ENCODE results near the gene SUPT20H. TPM values are rescaled to one million over a fixed set of nuclear protein-coding genes. Genes with fewer than 3 reads are reported as not detected.
"Not testable (repeated sequence)": the region's sequence is repeated elsewhere in the genome, so short reads cannot be mapped to it uniquely, and the experiment has no call there.

Gene SUPT20H
- total and polyA plus RNA-seq, 4 experiments from 2014 or later = 59.9 to 105 (median 85.1) TPM

DNA sequence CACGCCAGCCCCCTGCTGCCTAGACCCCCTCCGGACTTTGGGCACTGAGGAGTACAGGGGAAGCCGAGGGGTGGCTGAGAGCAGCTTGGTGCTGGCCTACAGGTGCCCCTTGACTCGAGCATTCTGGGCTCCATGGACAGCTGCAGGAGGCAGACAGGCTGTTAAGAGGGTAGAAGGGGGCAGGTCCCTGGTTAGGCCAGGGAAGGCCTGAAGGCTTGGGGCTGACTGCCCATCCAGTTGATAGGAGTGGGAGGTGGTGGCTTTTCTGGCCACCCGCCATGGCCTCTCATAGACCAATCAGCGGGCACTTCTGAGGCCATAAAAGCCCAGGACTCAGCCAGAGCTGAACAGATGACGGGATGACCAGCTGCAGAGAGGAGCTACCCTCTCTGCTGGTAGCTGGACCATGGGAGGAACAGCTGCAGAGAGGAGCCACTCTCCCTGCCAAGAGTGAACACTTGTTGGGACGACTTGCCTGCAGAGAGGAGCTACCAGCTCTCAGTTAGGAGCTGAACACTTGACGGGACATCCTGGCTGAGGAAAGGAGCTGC, 10.7 kb upstream of the SUPT20H start:
- no peaks in the 10 kb centered on the region for H3K4me1 ChIP-seq (ENCODE audit: insufficient read depth, low read length)
- Mint-ChIP-seq H3K4me1 (no peaks in the 10 kb centered on the region), H3K27me3 (peaks cover 0 to 3% of the 10 kb centered on the region in 2 donors), H3K27ac (no peak overlapping the region), H3K4me3 (no peak overlapping the region), H3K36me3 (no peaks in the 10 kb centered on the region), H3K9me3 (no peaks in the 10 kb centered on the region)
- POLR2A ChIA-PET (ENCODE audit: partially characterized antibody) = interaction anchor here (1.2 to 1.6 kb wide), 2 partner anchors 12 to 71 kb away, joined by 3 to 8 read pairs; partner anchors contain the start of gene ALG5
- CTCF ChIA-PET (ENCODE audit: partially characterized antibody) = no interaction called here
- no peak overlapping the region for H3K4me3 ChIP-seq (ENCODE audit: low read length in 2 of 2)
- H3K9me3 ChIP-seq (ENCODE audit: control insufficient read depth in 1 of 2, low read length in 2 of 2) = no peaks in the 10 kb centered on the region
- no peak for DNase-seq
- no peaks in the 10 kb centered on the region for H3K27me3 ChIP-seq (ENCODE audit: insufficient read depth, low read length)
- intact Hi-C loops (cut with micrococcal nuclease) = loop anchor here (10.0 kb wide), 1 partner anchor 1695 kb away; no protein-coding TSS in a partner anchor
- H3K36me3 ChIP-seq (ENCODE audit: insufficient read depth, low read length) = no peaks in the 10 kb centered on the region
- no peak overlapping the region for H3K27ac ChIP-seq (ENCODE audit: low read depth, low read length)

DNA sequence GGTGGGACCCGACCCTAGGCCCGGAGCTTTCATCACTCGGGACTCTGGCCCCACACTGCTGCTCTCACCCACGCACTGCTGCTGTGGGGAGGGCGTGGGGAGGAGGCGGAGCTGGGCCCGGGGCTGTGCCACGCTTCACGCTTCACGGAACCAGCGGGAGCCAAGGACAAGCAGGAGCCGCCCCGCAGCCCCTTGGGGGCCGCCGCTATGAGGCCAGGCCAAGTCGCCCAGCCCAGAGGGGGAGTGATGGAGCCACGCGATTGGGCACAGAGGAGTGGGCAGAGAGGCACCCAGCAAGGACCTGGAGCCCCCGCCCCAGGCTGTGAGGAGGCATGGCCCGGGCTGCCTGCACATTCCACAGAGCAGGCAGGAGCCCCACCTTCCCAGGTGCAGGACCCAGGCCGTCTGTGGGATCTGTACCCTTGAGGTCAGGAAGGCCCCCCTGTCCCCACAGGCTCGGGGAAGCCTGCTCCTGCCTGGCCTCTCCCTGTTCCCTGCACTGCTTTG, 10.2 kb upstream of the SUPT20H start:
- Mint-ChIP-seq H3K4me1 (no peaks in the 10 kb centered on the region), H3K27ac (no peak overlapping the region), H3K9me3 (no peaks in the 10 kb centered on the region), H3K4me3 (no peak overlapping the region), H3K27me3 (peaks cover 0 to 3% of the 10 kb centered on the region in 2 donors), H3K36me3 (no peaks in the 10 kb centered on the region)
- H3K27me3 ChIP-seq (ENCODE audit: insufficient read depth, low read length) = no peaks in the 10 kb centered on the region
- ChIA-PET CTCF (ENCODE audit: partially characterized antibody) (interaction anchor here (1.0 kb wide), 1 partner anchor 77 kb away, joined by 3 read pairs; no protein-coding TSS in a partner anchor), POLR2A (ENCODE audit: partially characterized antibody) (interaction anchor here (1.2 to 1.6 kb wide), 2 partner anchors 12 to 70 kb away, joined by 3 to 8 read pairs; partner anchors contain the start of gene ALG5)
- no peak overlapping the region for H3K4me3 ChIP-seq (ENCODE audit: low read length in 2 of 2)
- H3K9me3 ChIP-seq (ENCODE audit: control insufficient read depth in 1 of 2, low read length in 2 of 2) = no peaks in the 10 kb centered on the region
- no peak for DNase-seq
- no peaks in the 10 kb centered on the region for H3K4me1 ChIP-seq (ENCODE audit: insufficient read depth, low read length)
- intact Hi-C loops (cut with micrococcal nuclease) = loop anchor here (2.0 to 10.0 kb wide), 2 partner anchors 649 to 1695 kb away; no protein-coding TSS in a partner anchor
- H3K36me3 ChIP-seq (ENCODE audit: insufficient read depth, low read length) = no peaks in the 10 kb centered on the region
- no peak overlapping the region for H3K27ac ChIP-seq (ENCODE audit: low read depth, low read length)

DNA sequence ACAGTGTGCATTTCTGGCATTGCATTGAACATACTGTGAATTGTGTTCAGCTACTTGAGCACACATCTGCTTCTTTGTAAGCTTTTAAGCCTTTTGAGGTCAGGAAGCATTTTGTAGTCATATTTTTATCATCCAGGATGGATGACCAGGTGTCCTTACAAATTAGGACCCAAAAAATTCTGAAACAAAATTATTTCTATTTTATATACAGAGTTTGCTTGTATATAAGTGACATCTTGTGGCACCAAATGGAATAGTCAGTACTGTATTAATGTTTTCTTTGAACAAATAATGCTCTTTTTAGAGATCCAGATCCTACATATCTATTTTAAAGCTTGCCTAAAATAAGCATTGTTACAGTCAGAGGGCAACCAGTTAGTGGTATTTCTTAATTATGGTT, 9.5 kb upstream of the SUPT20H start:
- POLR2A ChIA-PET (ENCODE audit: partially characterized antibody) = interaction anchor here (1.2 to 1.6 kb wide), 2 partner anchors 11 to 69 kb away, joined by 3 to 8 read pairs; partner anchors contain the start of gene ALG5
- Histone ChIP-seq H3K4me3 (ENCODE audit: low read length in 2 of 2) (no peak overlapping the region), H3K36me3 (ENCODE audit: insufficient read depth, low read length) (no peaks in the 10 kb centered on the region), H3K27me3 (ENCODE audit: insufficient read depth, low read length) (no peaks in the 10 kb centered on the region), H3K27ac (ENCODE audit: low read depth, low read length) (no peak overlapping the region), H3K4me1 (ENCODE audit: insufficient read depth, low read length) (no peaks in the 10 kb centered on the region), H3K9me3 (ENCODE audit: control insufficient read depth in 1 of 2, low read length in 2 of 2) (no peaks in the 10 kb centered on the region)
- no peak for DNase-seq
- Mint-ChIP-seq H3K36me3 (no peaks in the 10 kb centered on the region), H3K4me3 (no peak overlapping the region), H3K9me3 (no peaks in the 10 kb centered on the region), H3K27ac (no peak overlapping the region), H3K27me3 (peaks cover 0 to 3% of the 10 kb centered on the region in 2 donors), H3K4me1 (no peaks in the 10 kb centered on the region)
- CTCF ChIA-PET (ENCODE audit: partially characterized antibody) = interaction anchor here (1.0 kb wide), 1 partner anchor 77 kb away, joined by 3 read pairs; no protein-coding TSS in a partner anchor
- intact Hi-C loops (cut with micrococcal nuclease) = loop anchor here (2.0 kb wide), 1 partner anchor 648 kb away; no protein-coding TSS in a partner anchor

DNA sequence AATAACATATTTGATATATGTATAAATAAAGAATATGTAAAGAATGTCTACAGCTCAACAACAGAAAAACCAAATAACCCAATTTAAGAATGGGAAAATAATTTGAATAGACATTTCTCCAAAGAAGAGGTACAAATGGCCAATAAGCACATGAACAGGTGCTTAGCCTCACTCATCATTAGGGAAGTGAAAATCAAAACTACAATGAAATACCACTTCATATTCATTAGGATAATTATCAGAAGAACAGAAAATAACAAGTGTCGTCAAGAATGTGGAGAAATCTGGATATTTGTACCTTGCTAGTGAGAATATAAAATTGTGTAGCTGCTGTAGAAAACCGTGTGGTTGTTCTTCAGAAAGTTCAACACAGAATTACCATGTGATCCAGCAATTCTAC, 8.4 kb upstream of the SUPT20H start:
- no peak for DNase-seq
- no peaks in the 10 kb centered on the region for H3K9me3 Mint-ChIP-seq
- H3K4me3 ChIP-seq (ENCODE audit: low read length in 2 of 2) = no peak overlapping the region
- H3K4me1 ChIP-seq (ENCODE audit: insufficient read depth, low read length) = no peaks in the 10 kb centered on the region
- H3K36me3 Mint-ChIP-seq = no peaks in the 10 kb centered on the region
- no peaks in the 10 kb centered on the region for H3K27me3 ChIP-seq (ENCODE audit: insufficient read depth, low read length)
- H3K27ac Mint-ChIP-seq = no peak overlapping the region
- intact Hi-C loops (cut with micrococcal nuclease) = loop anchor here (2.0 kb wide), 1 partner anchor 647 kb away; no protein-coding TSS in a partner anchor
- H3K4me1 Mint-ChIP-seq = no peaks in the 10 kb centered on the region
- no peak overlapping the region for H3K27ac ChIP-seq (ENCODE audit: low read depth, low read length)
- H3K4me3 Mint-ChIP-seq = no peak overlapping the region
- H3K36me3 ChIP-seq (ENCODE audit: insufficient read depth, low read length) = no peaks in the 10 kb centered on the region
- no peaks in the 10 kb centered on the region for H3K9me3 ChIP-seq (ENCODE audit: control insufficient read depth in 1 of 2, low read length in 2 of 2)
- CTCF ChIA-PET (ENCODE audit: partially characterized antibody) = no interaction called here
- POLR2A ChIA-PET (ENCODE audit: partially characterized antibody) = no interaction called here
- H3K27me3 Mint-ChIP-seq = peaks cover 0 to 3% of the 10 kb centered on the region in 2 donors

DNA sequence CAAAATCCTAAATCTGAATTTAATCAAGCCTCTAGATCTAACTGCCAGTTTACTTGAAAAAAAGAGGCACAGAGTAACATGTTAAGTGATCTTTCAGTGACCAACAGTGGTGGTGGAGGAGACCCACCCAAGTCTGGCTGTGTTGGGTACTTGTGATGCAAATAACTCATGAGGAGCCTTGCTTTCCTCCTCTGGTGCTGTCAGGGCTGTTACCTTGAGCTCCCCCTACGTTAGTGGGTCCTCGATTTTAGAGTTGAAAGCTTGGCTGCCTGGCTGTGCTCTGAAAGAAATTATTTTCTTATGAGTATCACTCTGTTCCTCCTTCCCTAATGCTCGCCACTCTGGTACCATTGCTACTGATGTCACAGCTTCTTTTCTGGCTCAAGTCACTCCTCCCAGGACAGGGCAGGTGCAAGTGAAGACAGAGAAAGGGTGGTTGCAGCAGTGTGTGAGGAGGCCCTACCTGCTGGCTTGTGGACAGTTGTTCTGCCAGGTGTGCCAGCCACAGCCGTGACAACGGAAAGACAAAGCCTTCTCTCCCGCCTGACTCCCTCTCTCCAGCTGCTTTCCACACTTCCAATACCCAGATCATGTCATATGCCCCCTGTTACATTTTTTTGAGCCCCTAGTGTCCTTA, 6.5 kb upstream of the SUPT20H start:
- no peak overlapping the region for H3K4me3 ChIP-seq (ENCODE audit: low read length in 2 of 2)
- no peaks in the 10 kb centered on the region for H3K9me3 Mint-ChIP-seq
- no peaks in the 10 kb centered on the region for H3K27me3 ChIP-seq (ENCODE audit: insufficient read depth, low read length)
- no peaks in the 10 kb centered on the region for H3K4me1 Mint-ChIP-seq
- ChIA-PET CTCF (ENCODE audit: partially characterized antibody) (no interaction called here), POLR2A (ENCODE audit: partially characterized antibody) (no interaction called here)
- H3K36me3 ChIP-seq (ENCODE audit: insufficient read depth, low read length) = no peaks in the 10 kb centered on the region
- H3K27ac ChIP-seq (ENCODE audit: low read depth, low read length) = no peak overlapping the region
- no peak overlapping the region for H3K27ac Mint-ChIP-seq
- no peaks in the 10 kb centered on the region for H3K36me3 Mint-ChIP-seq
- intact Hi-C loops (cut with micrococcal nuclease) = no loop called here
- H3K9me3 ChIP-seq (ENCODE audit: control insufficient read depth in 1 of 2, low read length in 2 of 2) = no peaks in the 10 kb centered on the region
- no peak overlapping the region for H3K4me3 Mint-ChIP-seq
- DNase-seq = no peak
- H3K27me3 Mint-ChIP-seq = peaks cover 0 to 3% of the 10 kb centered on the region in 2 donors
- no peaks in the 10 kb centered on the region for H3K4me1 ChIP-seq (ENCODE audit: insufficient read depth, low read length)

DNA sequence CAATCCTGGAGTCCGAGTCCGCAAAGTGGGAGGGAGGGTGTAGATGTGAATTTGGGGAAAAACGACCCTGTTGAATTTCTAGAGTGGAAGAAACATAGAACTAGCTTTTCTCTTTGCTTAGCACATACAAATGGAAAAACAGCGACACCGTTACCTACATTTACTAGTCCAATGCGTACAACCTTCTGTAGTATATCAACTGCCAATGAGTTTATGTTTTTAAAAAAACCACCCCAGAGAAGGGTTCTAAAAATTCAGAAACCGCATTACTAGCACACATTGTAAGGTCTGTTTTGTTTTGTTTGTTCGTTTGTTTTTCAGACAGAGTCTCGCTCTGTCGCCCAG, 332 bp upstream of the SUPT20H start:
- Mint-ChIP-seq H3K27ac (peak overlapping the region; percentile 98 to 99 (median 99)), H3K9me3 (no peaks in the 10 kb centered on the region), H3K4me3 (peak overlapping the region; percentile 91 to 97 (median 96)), H3K36me3 (peaks cover 6 to 22% of the 10 kb centered on the region in 2 donors), H3K4me1 (peaks cover 12 to 49% (median 25%) of the 10 kb centered on the region in 4 donors), H3K27me3 (no peaks in the 10 kb centered on the region)
- no peaks in the 10 kb centered on the region for H3K27me3 ChIP-seq (ENCODE audit: insufficient read depth, low read length)
- H3K4me1 ChIP-seq (ENCODE audit: insufficient read depth, low read length) = peaks cover 23% of the 10 kb centered on the region
- H3K36me3 ChIP-seq (ENCODE audit: insufficient read depth, low read length) = no peaks in the 10 kb centered on the region
- H3K9me3 ChIP-seq (ENCODE audit: control insufficient read depth in 1 of 2, low read length in 2 of 2) = no peaks in the 10 kb centered on the region
- peak overlapping the region; percentile 95 for H3K27ac ChIP-seq (ENCODE audit: low read depth, low read length)
- CTCF ChIA-PET (ENCODE audit: partially characterized antibody) = interaction anchor here (0.7 kb wide), 1 partner anchor 60 kb away, joined by 5 read pairs; no protein-coding TSS in a partner anchor
- H3K4me3 ChIP-seq (ENCODE audit: low read length in 2 of 2) = peak overlapping the region in 1 of 2 donors; percentile 72
- DNase-seq = no peak
- intact Hi-C loops (cut with micrococcal nuclease) = loop anchor here (1.0 to 2.0 kb wide), 5 partner anchors 60 to 1977 kb away; partner anchors contain the start of genes EXOSC8, RFXAP, SPART and UFM1
- POLR2A ChIA-PET (ENCODE audit: partially characterized antibody) = interaction anchor here (4.9 kb wide), 1 partner anchor 60 kb away, joined by 49 read pairs; the partner anchor contains the start of genes ALG5 and EXOSC8

DNA sequence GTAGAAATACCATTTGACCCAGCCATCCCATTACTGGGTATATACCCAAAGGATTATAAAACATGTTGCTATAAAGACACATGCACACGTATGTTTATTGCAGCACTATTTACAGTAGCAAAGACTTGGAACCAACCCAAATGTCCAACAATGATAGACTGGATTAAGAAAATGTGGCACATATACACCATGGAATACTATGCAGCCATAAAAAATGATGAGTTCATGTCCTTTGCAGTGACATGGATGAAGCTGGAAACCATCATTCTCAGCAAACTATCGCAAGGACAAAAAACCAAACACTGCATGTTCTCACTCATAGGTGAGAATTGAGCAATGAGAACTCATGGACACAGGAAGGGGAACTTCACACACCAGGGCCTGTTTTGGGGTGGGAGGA, 3.3 kb downstream of the SUPT20H start:
- POLR2A ChIA-PET (ENCODE audit: partially characterized antibody); H3K4me3 ChIP-seq (ENCODE audit: low read length in 2 of 2); H3K9me3 Mint-ChIP-seq; H3K27ac ChIP-seq (ENCODE audit: low read depth, low read length); DNase-seq; H3K27me3 Mint-ChIP-seq; H3K36me3 ChIP-seq (ENCODE audit: insufficient read depth, low read length); H3K9me3 ChIP-seq (ENCODE audit: control insufficient read depth in 1 of 2, low read length in 2 of 2); intact Hi-C loops (cut with micrococcal nuclease); H3K27me3 ChIP-seq (ENCODE audit: insufficient read depth, low read length): not testable (repeated sequence)
- Mint-ChIP-seq H3K4me1 (peaks cover 36 to 84% (median 54%) of the 10 kb centered on the region in 4 donors), H3K27ac (peak overlapping the region in 1 of 7 donors; percentile 7), H3K4me3 (peak overlapping the region in 2 of 8 donors; percentile 31 to 49), H3K36me3 (peaks cover 23 to 45% of the 10 kb centered on the region in 2 donors)
- CTCF ChIA-PET (ENCODE audit: partially characterized antibody) = interaction anchor here (1.3 kb wide), 1 partner anchor 56 kb away, joined by 5 read pairs; the partner anchor contains the start of gene EXOSC8
- H3K4me1 ChIP-seq (ENCODE audit: insufficient read depth, low read length) = peaks cover 33% of the 10 kb centered on the region

Measured in CD4-positive, alpha-beta memory T cell (primary cell).